Stimulated activated CD4-positive, alpha-beta T cell treated with anti-CD3 and anti-CD28 coated beads, Interleukin-12 subunit alpha, Interleukin-12 subunit beta, amount 100 ng/mL, for 24 hours (primary cell): ENCODE data around the gene TBX10.
"Not testable (repeated sequence)": the region's sequence is repeated elsewhere in the genome, so short reads cannot be mapped to it uniquely, and the experiment has no call there.

Experiments used
- DNase-seq, 2 experiments: peaks; one replicate each; pipeline ENCODE4 v3.0.0-alpha.2; 2020; ENCODE audit warnings: low read depth in 2 of 2

The TBX10 gene

DNA sequence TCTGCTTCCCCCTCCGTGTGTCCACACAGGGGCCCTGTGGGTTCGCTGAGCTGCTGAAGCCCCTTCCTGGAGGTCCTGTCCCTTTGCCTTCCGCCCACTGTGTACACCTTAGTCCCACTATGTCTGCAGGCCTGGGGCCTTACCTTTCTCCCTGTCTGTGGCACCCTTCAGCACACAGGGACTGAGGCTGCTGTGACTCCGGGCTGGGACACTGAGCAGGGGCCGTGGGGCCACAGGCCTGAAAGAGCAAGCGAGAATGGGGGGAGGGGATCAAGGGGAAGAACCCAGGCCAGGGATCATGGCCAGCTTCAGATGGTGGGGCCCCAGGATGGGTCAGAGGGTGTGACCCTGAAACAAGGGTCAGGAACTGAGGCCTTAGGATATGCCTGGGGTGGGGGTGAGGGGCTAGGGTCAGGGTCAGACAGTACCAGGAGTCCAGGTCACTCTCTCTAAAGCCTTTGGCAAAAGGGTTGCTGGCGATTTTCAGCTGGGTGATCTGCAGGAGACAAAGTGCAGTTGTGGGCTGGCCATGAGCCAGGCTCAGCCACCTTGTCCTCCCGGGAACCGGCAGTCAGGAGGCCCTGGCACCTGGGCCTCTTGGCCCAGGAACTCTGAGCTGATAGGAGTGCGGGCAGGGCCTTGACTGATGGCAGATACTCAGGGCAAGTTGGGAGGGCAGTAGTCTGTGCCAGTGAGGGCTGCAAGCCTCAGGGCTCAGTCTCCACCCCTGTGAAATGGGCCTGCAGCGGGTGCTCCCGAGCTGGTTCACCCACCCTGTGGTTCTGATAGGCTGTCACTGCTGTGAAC, 7.2 kb downstream of the TBX10 start:
- no peak for DNase-seq

DNA sequence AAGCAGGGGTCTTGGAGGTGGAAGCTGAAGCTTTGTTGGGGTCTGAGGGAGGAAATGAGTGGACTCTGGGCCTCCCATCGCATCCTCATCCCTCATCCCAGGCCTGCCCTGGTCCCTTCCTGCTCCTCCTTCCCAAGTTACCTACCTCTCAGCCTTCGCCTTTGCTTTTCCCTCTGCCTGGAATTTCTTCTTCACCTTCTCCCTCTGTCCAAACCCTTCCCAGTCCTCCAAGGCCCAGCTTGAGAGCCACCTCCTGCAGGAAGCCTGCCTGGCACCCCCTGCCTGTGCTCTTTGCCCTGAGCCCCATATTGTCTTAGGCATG, 7.7 kb downstream of the TBX10 start:
- DNase-seq = no peak

- DNase-seq = no peak
Observed at GRCh38 chr11:67631411-67631810, 8.2 kb downstream of the TBX10 start.

DNA sequence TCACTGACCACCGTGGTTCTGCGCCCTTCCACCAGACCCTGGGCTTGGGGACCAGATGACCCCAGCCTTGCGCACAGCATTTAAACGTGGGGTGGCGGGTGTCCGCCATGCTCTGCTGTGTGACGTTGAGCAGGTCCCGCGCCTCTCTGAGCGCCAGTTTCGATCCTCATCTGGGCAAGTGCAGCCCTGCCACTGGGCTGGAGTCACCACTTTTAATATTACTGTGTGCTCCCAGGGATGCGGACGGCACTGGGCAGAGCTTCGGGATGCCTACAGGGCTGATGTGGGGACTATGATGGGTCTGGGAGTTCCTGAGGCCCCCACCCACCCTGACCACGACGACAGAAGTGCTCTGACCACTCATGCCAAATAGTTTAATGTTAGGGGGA, 8.6 kb downstream of the TBX10 start:
- no peak for DNase-seq

- DNase-seq = peak; percentile 92 to 97
Observed at GRCh38 chr11:67630228-67630942, 9.2 kb downstream of the TBX10 start.

DNA sequence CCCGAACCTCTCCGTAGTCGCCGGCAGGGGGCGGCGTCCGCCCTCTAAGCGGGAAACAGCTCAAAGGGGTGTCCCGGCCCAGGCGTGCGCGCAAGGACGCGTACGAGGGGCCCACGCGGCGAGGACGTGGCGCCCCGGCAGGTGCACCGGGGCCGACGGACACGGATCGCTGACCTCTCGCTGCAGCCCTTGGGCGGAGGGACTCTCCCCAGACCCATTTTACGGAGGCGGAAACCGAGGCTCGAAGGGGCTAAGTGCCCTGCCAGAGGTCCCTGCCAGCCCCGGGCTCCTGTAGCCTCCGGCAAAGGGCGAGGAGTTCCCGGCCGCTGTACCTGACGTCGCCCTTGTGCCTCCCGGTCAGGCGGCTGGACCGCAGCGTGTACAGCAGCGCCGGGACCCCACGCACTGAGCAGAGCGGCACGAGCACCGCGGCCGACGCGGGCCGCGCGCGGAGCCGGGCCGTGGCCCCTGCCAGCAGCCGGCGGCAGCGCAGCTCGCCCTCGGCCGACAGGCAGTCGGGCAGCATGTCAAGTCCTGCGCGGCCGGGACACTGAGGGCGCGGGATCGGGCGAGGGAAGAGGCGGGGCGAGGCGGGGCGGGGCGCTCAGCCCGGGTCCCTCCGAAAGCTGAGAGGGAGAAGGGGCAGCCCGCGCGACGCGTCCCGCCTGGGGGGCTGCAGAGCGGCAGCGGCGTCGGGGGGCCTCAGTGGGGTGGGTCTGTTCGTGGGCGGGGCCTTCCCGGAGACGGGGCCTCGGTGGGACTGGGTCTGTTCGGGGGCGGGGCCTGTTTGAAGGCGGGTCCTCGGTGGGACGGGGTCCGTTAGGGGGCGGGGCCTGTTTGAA, 10.0 kb downstream of the TBX10 start, which contains the start of gene NUDT8:
TSS of gene NUDT8 (minus strand) at position 552 of the 842 bp plus-strand sequence. CDS start at position 526, 26 bp downstream.
- peak; percentile 70 to 86 for DNase-seq

DNA sequence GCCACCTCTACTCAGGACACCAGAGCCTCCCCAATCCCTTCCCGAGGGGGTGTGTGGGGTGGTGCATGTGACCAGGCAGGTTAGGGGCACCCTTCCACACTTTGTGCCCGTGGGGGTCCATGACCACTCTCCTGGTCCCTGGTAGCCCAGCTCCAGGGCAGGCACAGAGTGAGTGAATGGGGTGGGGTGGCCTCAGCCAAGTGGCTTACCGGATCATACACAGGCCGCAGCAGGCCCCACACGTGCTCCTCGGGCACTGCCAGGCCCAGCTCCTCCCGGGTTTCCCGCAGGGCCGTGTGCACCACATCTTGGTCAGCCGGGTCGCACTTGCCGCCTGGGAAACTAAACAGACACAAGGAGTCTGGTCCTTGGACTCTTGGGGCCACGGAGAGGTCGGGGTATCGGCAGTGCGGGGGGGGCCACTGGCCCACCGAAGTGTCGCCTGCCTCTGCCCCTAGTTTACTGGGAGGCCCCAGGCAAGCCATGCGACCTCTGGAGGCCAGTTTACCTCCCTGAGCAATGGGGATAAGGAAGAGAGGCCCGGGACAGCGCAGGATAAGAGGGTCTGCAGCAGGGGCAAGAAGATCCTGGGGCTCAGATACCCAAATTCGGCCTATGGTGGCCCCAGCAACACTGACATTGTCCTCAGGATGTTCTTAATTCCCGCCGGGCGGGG, 10.7 kb downstream of the TBX10 start:
- no peak for DNase-seq

GRCh38 chr11:67627812-67628624, 11.5 kb downstream of the TBX10 start:
- DNase-seq = no peak

- no peak for DNase-seq
Observed at GRCh38 chr11:67627441-67627811, 12.1 kb downstream of the TBX10 start.

- no peak for DNase-seq
Observed at GRCh38 chr11:67626970-67627369, 12.6 kb downstream of the TBX10 start.

DNA sequence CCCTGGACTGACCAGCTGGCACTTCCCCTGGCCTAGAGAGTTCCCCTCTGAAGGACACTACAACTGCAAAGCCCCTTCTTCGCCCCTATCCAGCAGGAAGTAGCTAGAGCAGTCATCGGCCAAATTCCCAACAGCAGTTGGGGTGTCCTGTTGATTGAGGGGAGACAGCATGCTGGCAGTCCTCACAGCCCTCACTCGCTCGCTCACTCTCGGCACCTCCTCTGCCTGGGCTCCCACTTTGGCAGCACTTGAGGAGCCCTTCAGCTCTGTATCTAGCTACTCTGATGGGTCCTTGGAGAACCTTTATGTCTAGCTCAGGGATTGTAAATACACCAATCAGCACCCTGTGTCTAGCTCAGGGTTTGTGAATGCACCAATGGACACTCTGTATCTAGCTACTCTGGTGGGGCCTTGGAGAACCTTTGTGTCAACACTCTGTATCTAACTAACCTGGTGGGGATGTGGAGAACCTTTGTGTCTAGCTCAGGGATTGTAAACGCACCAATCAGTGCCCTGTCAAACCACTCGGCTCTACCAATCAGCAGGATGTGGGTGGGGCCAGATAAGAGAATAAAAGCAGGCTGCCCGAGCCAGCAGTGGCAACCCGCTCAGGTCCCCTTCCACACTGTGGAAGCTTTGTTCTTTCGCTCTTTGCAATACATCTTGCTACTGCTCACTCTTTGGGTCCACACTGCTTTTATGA, 13.3 kb downstream of the TBX10 start:
- not testable (repeated sequence) for DNase-seq

DNA sequence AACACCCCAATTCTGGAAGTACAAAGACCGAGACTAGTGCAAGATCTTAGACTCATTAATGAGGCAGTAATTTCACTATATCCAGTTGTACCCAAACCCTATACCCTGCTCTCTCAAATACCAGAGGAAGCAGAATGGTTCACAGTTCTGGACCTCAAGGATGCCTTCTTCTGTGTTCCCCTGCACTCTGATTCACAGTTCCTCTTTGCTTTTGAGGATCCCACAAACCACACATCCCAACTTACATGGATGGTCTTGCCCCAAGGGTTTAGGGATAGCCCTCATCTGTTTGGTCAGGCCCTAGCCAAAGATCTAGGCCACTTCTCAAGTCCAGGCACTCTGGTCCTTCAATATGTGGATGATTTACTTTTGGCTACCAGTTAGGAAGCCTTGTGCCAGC, 15.8 kb downstream of the TBX10 start:
- DNase-seq = not testable (repeated sequence)

- DNase-seq = not testable (repeated sequence)
Observed at GRCh38 chr11:67622905-67623304, 16.7 kb downstream of the TBX10 start.

GRCh38 chr11:67621928-67622327, 17.6 kb downstream of the TBX10 start:
- DNase-seq = not testable (repeated sequence)

DNA sequence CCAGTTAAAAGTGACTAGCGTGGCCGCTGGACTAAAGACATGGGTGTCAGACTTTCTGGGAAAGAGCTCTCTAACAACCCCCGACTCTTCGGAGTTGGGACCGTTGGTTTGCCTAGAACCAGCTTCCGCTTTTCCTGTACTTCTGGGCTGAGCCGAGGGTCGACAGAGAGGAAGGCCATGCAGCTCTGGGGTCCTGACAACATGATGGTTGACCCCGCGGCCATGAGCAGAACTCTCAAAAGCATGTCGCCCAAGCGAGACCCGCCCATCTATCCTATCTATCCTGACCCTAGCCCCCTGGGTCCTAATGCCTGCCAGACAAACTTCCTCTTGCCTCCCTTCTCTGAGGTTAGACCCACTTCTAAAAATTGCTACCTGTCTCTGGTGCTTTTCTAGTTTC, 18.9 kb downstream of the TBX10 start:
- DNase-seq = not testable (repeated sequence)

- DNase-seq = not testable (repeated sequence)
Observed at GRCh38 chr11:67619683-67620618, 19.6 kb downstream of the TBX10 start.

DNA sequence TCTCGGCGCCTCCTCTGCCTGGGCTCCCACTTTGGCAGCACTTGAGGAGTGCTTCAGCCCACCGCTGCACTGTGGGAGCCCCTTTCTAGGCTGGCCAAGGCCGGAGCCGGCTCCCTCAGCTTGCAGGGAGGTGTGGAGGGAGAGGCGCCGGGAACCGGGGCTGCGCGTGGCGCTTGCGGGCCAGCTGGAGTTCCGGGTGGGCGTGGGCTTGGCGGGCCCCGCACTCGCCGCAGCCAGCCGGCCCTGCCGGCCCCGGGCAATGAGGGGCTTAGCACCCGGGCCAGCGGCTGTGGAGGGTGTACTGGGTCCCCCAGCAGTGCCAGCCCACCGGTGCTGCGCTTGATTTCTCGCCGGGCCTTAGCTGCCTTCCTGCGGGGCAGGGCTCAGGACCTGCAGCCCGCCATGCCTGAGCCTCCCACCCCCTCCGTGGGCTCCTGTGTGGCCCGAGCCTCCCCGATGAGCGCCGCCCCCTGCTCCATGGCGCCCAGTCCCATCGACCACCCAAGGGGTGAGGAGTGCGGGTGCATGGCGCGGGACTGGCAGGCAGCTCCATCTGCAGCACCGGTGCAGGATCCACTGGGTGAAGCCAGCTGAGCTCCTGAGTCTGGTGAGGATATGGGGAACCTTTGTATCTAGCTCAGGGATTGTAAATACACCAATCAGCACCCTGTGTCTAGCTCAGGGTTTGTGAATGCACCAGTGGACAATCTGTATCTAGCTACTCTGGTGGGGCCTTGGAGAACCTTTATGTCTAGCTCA, 20.5 kb downstream of the TBX10 start:
- DNase-seq = not testable (repeated sequence)

- no peak for DNase-seq
Observed at GRCh38 chr11:67617243-67617953, 22.2 kb downstream of the TBX10 start.
